GM23248 (cell line): ENCODE results near the gene TSEN34. TPM values are rescaled to one million over a fixed set of nuclear protein-coding genes. Genes with fewer than 3 reads are reported as not detected.
A peak's percentile ranks its signal among the peaks of the same experiment; 100 is the strongest.
"Not testable (repeated sequence)": the region's sequence is repeated elsewhere in the genome, so short reads cannot be mapped to it uniquely, and the experiment has no call there.

ENCODE experiments used
- DNase-seq: peaks from one replicate; pipeline ENCODE4 v3.0.0-alpha.2; 2015
- H2AFZ ChIP-seq: fragments of 200-600 bp; sonication (generic); 2 replicates; pipeline ENCODE4 v1.6.1; 2016; ENCODE audit warnings: antibody characterized with exemption
- H3F3A ChIP-seq: fragments of 200-600 bp; sonication (generic); 2 replicates; pipeline ENCODE4 v1.6.1; 2016; ENCODE audit warnings: mild to moderate bottlenecking, antibody characterized with exemption, mixed run types; ENCODE audit not compliant: insufficient read depth
- H3K27ac ChIP-seq: fragments of 200-600 bp; sonication (generic); 2 replicates; pipeline ENCODE4 v1.5.1; 2016; ENCODE audit warnings: mild to moderate bottlenecking
- H3K27me3 ChIP-seq: fragments of 200-600 bp; sonication (generic); replicated peaks from 2 replicates; pipeline ENCODE4 v1.6.1; 2016; ENCODE audit warnings: mild to moderate bottlenecking; ENCODE audit not compliant: insufficient read depth
- H3K36me3 ChIP-seq: fragments of 200-600 bp; sonication (generic); 2 replicates; pipeline ENCODE4 v1.6.1; 2016; ENCODE audit warnings: low read depth, mild to moderate bottlenecking
- H3K4me1 ChIP-seq: fragments of 200-600 bp; sonication (generic); 2 replicates; pipeline ENCODE4 v1.6.1; 2016; ENCODE audit warnings: mild to moderate bottlenecking; ENCODE audit not compliant: insufficient read depth
- H3K4me2 ChIP-seq: fragments of 200-600 bp; sonication (generic); one replicate; pipeline ENCODE4 v1.6.1; 2016; ENCODE audit warnings: mild to moderate bottlenecking; ENCODE audit not compliant: unreplicated experiment
- H3K4me3 ChIP-seq: fragments of 200-600 bp; sonication (generic); 2 replicates; pipeline ENCODE4 v1.5.1; 2016; ENCODE audit warnings: mild to moderate bottlenecking
- H3K79me2 ChIP-seq: fragments of 200-600 bp; sonication (generic); 2 replicates; pipeline ENCODE4 v1.6.1; 2016; ENCODE audit warnings: mild to moderate bottlenecking; ENCODE audit not compliant: insufficient read depth
- H3K9ac ChIP-seq: fragments of 200-600 bp; sonication (generic); 2 replicates; pipeline ENCODE4 v1.6.1; 2016; ENCODE audit warnings: mild to moderate bottlenecking
- H3K9me2 ChIP-seq: fragments of 200-600 bp; sonication (generic); 2 replicates; pipeline ENCODE4 v1.6.1; 2016; ENCODE audit warnings: mixed run types, mild to moderate bottlenecking, moderate library complexity; ENCODE audit not compliant: insufficient read depth
- H3K9me3 ChIP-seq: fragments of 200-600 bp; sonication (generic); one replicate; pipeline ENCODE4 v1.6.1; 2017; ENCODE audit warnings: low read depth
- H4K20me1 ChIP-seq: fragments of 200-600 bp; sonication (generic); 2 replicates; pipeline ENCODE4 v1.6.0; 2016; ENCODE audit not compliant: insufficient read depth
- EZH2 ChIP-seq: fragments of 200-600 bp; sonication (generic); IDR thresholded peaks from 2 replicates; pipeline ENCODE4 v1.6.1; 2018; ENCODE audit warnings: antibody characterized with exemption, mild to moderate bottlenecking; ENCODE audit not compliant: insufficient read depth, poor library complexity, severe bottlenecking
- EZH2phosphoT487 ChIP-seq: fragments of 200-600 bp; sonication (generic); IDR thresholded peaks from 2 replicates; pipeline ENCODE4 v1.6.1; 2018; ENCODE audit warnings: antibody characterized with exemption, moderate library complexity, mild to moderate bottlenecking, low read depth; ENCODE audit not compliant: insufficient read depth
- WGBS, 2 experiments: methylation state at CpG; one replicate each; pipeline ENCODE4 v1.1.6; 2015 to 2017; ENCODE audit warnings: low lambda C conversion rate in 2 of 2, low coverage in 1 of 2; ENCODE audit errors: missing lambda C conversion rate in 2 of 2; 5-methylcytosine and 5-hydroxymethylcytosine counted together
- in situ Hi-C: fragments of 300-500 bp; cut with MboI; formaldehyde crosslinking; loops from 2 replicates; pipeline ENCODE4 v1.15.0; 2020
- polyA plus RNA-seq: library from polyadenylated mRNA; unstranded; fragments of >200 nt; fragmentation: Nextera tagmentation; extraction: Ambion mirVana; gene quantifications from 2 replicates; pipeline ENCODE4 v1.2.1, GENCODE V29; 2016
- total RNA-seq: library from RNA; depleted of rRNA; stranded (reverse); fragments of >200 nt; shearing (Covaris generic); gene quantifications from 2 replicates; pipeline ENCODE4 v1.2.3, GENCODE V29; 2014

TSEN34 gene
- total and polyA plus RNA-seq, 2 experiments from 2014 or later: 90.0 to 105 TPM

- peaks cover 11% of the 10 kb centered on the region for H3K4me1 ChIP-seq
- H3K27ac ChIP-seq: peak overlapping the region; percentile 98
- no peaks in the 10 kb centered on the region for H4K20me1 ChIP-seq
- 0 to 2% methylated on average over 48 to 56 of the region's 56 CpGs for WGBS, 2 experiments
- peak overlapping the region; percentile 94 for H3K9ac ChIP-seq
- H3K4me2 ChIP-seq: peak overlapping the region; percentile 90
- peaks cover 18% of the 10 kb centered on the region for H3F3A ChIP-seq
- peak; percentile 100 for DNase-seq
- H2AFZ ChIP-seq: peak overlapping the region; percentile 78
- peaks cover 6% of the 10 kb centered on the region for H3K36me3 ChIP-seq
- in situ Hi-C loops: no loop called here
- no peak for TF ChIP-seq EZH2phosphoT487
- no peak for TF ChIP-seq EZH2
- peaks cover 70% of the 10 kb centered on the region for H3K79me2 ChIP-seq
- H3K9me3 ChIP-seq: no peaks in the 10 kb centered on the region
- peak overlapping the region; percentile 86 for H3K4me3 ChIP-seq
- H3K9me2 ChIP-seq: no peaks in the 10 kb centered on the region
- no peaks in the 10 kb centered on the region for H3K27me3 ChIP-seq
Observed at GRCh38 chr19:54190503-54191010, 551 bp upstream of the TSEN34 start.

GRCh38 chr19:54191811-54192453 is 824 bp downstream of the TSEN34 start:
- 60 to 61% methylated on average over 19 of the region's 19 CpGs for WGBS, 2 experiments
- Histone ChIP-seq H3K27ac (peak overlapping the region; percentile 98), H4K20me1 (no peaks in the 10 kb centered on the region), H3K9me2 (no peaks in the 10 kb centered on the region), H3K36me3 (peaks cover 6% of the 10 kb centered on the region), H3K4me3 (peak overlapping the region; percentile 86), H2AFZ (peak overlapping the region; percentile 78), H3K27me3 (no peaks in the 10 kb centered on the region), H3K4me2 (peak overlapping the region; percentile 90), H3K9me3 (no peaks in the 10 kb centered on the region), H3K4me1 (peaks cover 11% of the 10 kb centered on the region), H3K9ac (peak overlapping the region; percentile 94), H3K79me2 (peaks cover 58% of the 10 kb centered on the region), H3F3A (peaks cover 18% of the 10 kb centered on the region)
- no peak for TF ChIP-seq EZH2phosphoT487
- no peak for TF ChIP-seq EZH2
- in situ Hi-C loops: no loop called here
- peak; percentile 71 for DNase-seq

GRCh38 chr19:54193011-54193410 is 1.9 kb downstream of the TSEN34 start:
- Histone ChIP-seq H3K4me1 (peaks cover 10% of the 10 kb centered on the region), H3K27ac (no peak overlapping the region), H2AFZ (no peak overlapping the region), H3F3A (peaks cover 18% of the 10 kb centered on the region), H3K9ac (peak overlapping the region; percentile 94; the same call in 1 of the 2 replicates), H3K27me3 (no peaks in the 10 kb centered on the region), H3K4me2 (no peak overlapping the region), H4K20me1 (no peaks in the 10 kb centered on the region), H3K79me2 (peaks cover 47% of the 10 kb centered on the region), H3K9me2 (no peaks in the 10 kb centered on the region), H3K36me3 (peaks cover 6% of the 10 kb centered on the region), H3K4me3 (no peak overlapping the region), H3K9me3 (no peaks in the 10 kb centered on the region)
- in situ Hi-C loops: no loop called here
- DNase-seq: no peak
- WGBS, 2 experiments: 94 to 95% methylated on average over 11 of the region's 11 CpGs
- TF ChIP-seq EZH2 (no peak), EZH2phosphoT487 (no peak)

- H2AFZ ChIP-seq, H3K4me1 ChIP-seq, H3K27ac ChIP-seq, H3K27me3 ChIP-seq, H3K4me2 ChIP-seq, H3K9me3 ChIP-seq, H4K20me1 ChIP-seq, H3K9ac ChIP-seq, DNase-seq, H3K36me3 ChIP-seq, H3K4me3 ChIP-seq, in situ Hi-C loops, H3K9me2 ChIP-seq: not testable (repeated sequence)
- Histone ChIP-seq H3F3A (peaks cover 18% of the 10 kb centered on the region), H3K79me2 (peaks cover 36% of the 10 kb centered on the region)
- WGBS, 2 experiments: 93 to 96% methylated on average over 12 of the region's 12 CpGs
Observed at GRCh38 chr19:54194463-54194862, 3.4 kb downstream of the TSEN34 start.
